Esophagus squamous epithelium (tissue), 5 donors: ENCODE measurements around the gene BNIP1. TPM values are rescaled to one million over a fixed set of nuclear protein-coding genes. Genes with fewer than 3 reads are reported as not detected.

ENCODE experiments used
- DNase-seq: peaks from one replicate; lab custom pipeline; 2025; lab: John Stamatoyannopoulos, UW
- H3K27ac ChIP-seq, 4 donors: fragments of 200-600 bp; sonication (generic); one replicate each; pipeline ENCODE4 v1.5.1; 2016 to 2019; ENCODE audit warnings: mild to moderate bottlenecking in 1 of 4
- H3K27me3 ChIP-seq, 4 donors: fragments of 200-600 bp; sonication (generic); 1 replicate in 3 of 4; 2 replicates in 1 of 4; pipeline versions ENCODE4 v1.5.1 to v1.6.0; 2017 to 2021; ENCODE audit warnings: antibody characterized with exemption in 1 of 4
- H3K36me3 ChIP-seq, 3 donors: fragments of 200-600 bp; sonication (generic); one replicate each; pipeline ENCODE4 v1.5.1; 2016 to 2019
- H3K4me1 ChIP-seq, 3 donors: fragments of 200-600 bp; sonication (generic); one replicate each; pipeline ENCODE4 v1.5.1; 2017 to 2019
- H3K4me3 ChIP-seq, 4 donors: fragments of 200-600 bp; sonication (generic); 1 replicate in 3 of 4; 2 replicates in 1 of 4; pipeline ENCODE4 v1.5.1; 2016 to 2019; ENCODE audit warnings: mild to moderate bottlenecking in 2 of 4, moderate library complexity in 1 of 4
- H3K9me3 ChIP-seq, 3 donors: fragments of 200-600 bp; sonication (generic); one replicate each; pipeline ENCODE4 v1.5.1; 2016 to 2019
- POLR2A ChIP-seq, 4 donors: fragments of 450-650 bp; IDR thresholded peaks; one replicate each; pipeline ENCODE4 v1.6.1; 2017; ENCODE audit warnings: antibody characterized with exemption in 4 of 4, mild to moderate bottlenecking in 4 of 4, moderate library complexity in 3 of 4
- WGBS, 2 donors: methylation state at CpG; one replicate each; pipeline ENCODE4 v1.1.5; 2018; 5-methylcytosine and 5-hydroxymethylcytosine counted together
- intact Hi-C: fragments of 100-400 bp; cut with DNase I; formaldehyde crosslinking; loops from one replicate; pipeline ENCODE4 v1.15.0; 2022
- total RNA-seq, 4 donors: library from RNA; depleted of rRNA; stranded (reverse); fragments of >200 nt; gene quantifications; one replicate each; pipeline ENCODE4 v1.1.0, GENCODE V29; 2016
- TF ChIP-seq, protein P1 (sequence below), 6 experiments: fragments of 450-650 bp in 4 of 6; fragments of 200-600 bp in 2 of 6; sonication (generic) in 2 of 6; IDR thresholded peaks; one replicate each; pipeline ENCODE4 v1.5.1; 2016 to 2019; ENCODE audit warnings: antibody characterized with exemption in 6 of 6, mild to moderate bottlenecking in 4 of 6, moderate library complexity in 4 of 6
- donor health status: DM: yes; HTN: yes; CAD: no.

The BNIP1 gene
- total RNA-seq, 4 donors from 2014 or later, result 5.2 to 12.4 (median 11.2) TPM

DNA sequence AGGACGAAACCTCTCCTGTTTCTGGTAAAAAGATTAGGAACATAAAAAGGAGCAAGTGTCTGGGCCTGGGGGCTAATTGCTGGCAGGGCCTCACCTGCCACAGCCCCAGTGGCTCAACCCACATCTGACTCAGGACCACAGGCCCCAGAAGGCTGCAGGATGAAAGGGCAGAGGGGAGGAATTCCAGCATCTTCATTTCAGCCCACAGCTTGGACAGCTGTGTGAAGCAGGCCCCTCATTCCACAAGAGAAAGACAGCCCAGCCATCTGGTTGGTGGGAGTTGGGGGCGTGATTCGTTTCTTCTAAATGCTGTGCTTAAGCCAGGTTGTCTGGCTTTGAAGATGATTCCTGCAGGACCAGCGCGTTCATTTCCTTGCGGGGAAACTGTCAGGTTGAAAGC, 61.6 kb downstream of the BNIP1 start:
- peaks cover 0 to 12% (median 0%) of the 10 kb centered on the region in 3 donors for H3K4me1 ChIP-seq
- DNase-seq, result no peak
- intact Hi-C loops, result no loop called here
- no peaks in the 10 kb centered on the region for H3K36me3 ChIP-seq
- 73 to 75% methylated on average over 4 to 6 of the region's 6 CpGs for WGBS, 2 donors
- H3K27me3 ChIP-seq, result peaks cover 0 to 87% (median 2%) of the 10 kb centered on the region in 4 donors
- H3K4me3 ChIP-seq, result no peak overlapping the region
- no peaks in the 10 kb centered on the region for H3K9me3 ChIP-seq
- no peak overlapping the region for H3K27ac ChIP-seq
- no peak for TF ChIP-seq POLR2A (IDR thresholded peaks at IDR 0.05)
- TF ChIP-seq, protein P1, sequence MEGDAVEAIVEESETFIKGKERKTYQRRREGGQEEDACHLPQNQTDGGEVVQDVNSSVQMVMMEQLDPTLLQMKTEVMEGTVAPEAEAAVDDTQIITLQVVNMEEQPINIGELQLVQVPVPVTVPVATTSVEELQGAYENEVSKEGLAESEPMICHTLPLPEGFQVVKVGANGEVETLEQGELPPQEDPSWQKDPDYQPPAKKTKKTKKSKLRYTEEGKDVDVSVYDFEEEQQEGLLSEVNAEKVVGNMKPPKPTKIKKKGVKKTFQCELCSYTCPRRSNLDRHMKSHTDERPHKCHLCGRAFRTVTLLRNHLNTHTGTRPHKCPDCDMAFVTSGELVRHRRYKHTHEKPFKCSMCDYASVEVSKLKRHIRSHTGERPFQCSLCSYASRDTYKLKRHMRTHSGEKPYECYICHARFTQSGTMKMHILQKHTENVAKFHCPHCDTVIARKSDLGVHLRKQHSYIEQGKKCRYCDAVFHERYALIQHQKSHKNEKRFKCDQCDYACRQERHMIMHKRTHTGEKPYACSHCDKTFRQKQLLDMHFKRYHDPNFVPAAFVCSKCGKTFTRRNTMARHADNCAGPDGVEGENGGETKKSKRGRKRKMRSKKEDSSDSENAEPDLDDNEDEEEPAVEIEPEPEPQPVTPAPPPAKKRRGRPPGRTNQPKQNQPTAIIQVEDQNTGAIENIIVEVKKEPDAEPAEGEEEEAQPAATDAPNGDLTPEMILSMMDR (IDR thresholded peaks at IDR 0.05), result no peak

DNA sequence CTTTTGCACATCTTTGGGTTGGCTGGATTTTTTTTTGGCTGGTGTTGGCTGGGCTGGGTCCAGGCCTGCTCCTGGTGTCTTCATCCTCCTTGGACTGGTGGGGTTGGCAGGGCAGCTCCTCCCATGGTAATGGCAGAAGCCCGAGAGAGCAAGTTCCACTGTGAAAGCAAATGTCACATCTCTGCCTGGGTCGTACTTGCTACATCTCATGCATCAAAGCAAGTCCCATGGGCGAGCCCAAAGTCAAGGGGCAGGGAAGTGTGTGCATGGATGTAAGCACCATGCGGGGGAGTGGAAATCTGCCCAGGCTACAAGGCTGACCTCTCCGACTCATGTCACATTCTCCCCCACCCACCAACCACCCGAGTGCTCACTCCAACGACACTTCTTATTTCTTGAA, 64.0 kb downstream of the BNIP1 start:
- 86 to 87% methylated on average over 6 of the region's 7 CpGs for WGBS, 2 donors

DNA sequence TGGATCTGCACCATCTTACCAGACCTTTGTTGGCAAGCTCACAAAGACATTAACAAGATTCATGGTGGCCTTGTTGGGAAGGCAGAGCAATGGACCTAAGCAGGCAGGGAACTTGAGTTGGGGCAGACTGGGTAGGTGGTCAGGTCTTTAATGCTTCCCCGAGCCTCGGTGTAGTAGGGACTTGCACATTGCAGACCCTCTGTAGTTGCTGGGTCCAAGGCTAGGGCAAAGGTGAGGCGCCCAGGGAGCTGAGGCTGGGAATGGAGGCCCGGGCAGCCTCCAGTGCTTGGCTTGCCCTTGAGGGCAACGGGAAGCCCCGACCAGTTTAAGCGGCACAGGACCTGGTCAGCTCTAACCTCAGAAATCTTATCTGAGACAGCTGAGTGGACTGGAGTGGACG, 66.5 kb downstream of the BNIP1 start:
- no peaks in the 10 kb centered on the region for H3K36me3 ChIP-seq
- no peak overlapping the region for H3K4me3 ChIP-seq
- H3K4me1 ChIP-seq, result no peaks in the 10 kb centered on the region
- DNase-seq, result no peak
- WGBS, 2 donors, result 89% methylated on average over 3 of the region's 8 CpGs; no CpG with 5 or more reads in 1 of the 2 donors
- H3K9me3 ChIP-seq, result no peaks in the 10 kb centered on the region
- intact Hi-C loops, result no loop called here
- peaks cover 0 to 70% (median 0%) of the 10 kb centered on the region in 4 donors for H3K27me3 ChIP-seq
- no peak overlapping the region for H3K27ac ChIP-seq
- TF ChIP-seq, protein P1 (IDR thresholded peaks at IDR 0.05), result no peak
- TF ChIP-seq POLR2A (IDR thresholded peaks at IDR 0.05), result no peak

More for the DNA sequence above, 64.0 kb downstream of the BNIP1 start:
- Histone ChIP-seq H3K9me3 (no peaks in the 10 kb centered on the region), H3K4me3 (no peak overlapping the region), H3K27ac (no peak overlapping the region), H3K4me1 (no peaks in the 10 kb centered on the region), H3K36me3 (no peaks in the 10 kb centered on the region), H3K27me3 (peaks cover 0 to 80% (median 2%) of the 10 kb centered on the region in 4 donors)
- intact Hi-C loops, result no loop called here
- DNase-seq, result no peak
- TF ChIP-seq, protein P1 (IDR thresholded peaks at IDR 0.05), result no peak
- TF ChIP-seq POLR2A (IDR thresholded peaks at IDR 0.05), result no peak

DNA sequence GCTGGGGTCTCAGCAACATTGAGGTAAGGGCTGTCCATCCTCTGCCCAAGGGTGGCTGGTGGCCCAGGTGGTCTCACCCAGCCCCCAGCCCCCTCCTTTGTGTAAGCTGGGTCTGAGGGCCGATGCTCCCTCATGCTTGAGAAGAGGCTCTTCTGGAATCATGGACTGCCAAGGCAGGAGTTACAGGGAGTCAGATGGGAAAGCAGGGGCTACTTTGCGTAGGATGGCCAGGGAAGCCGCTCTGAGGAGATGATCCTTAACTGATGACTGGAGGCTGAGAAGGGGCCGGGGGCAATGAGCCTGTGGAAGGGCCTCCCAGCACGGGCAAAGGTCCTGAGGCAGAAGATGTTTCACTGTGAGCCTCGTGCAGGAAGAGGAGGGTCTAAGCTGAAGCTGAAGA, 67.0 kb downstream of the BNIP1 start:
- H3K36me3 ChIP-seq, result no peaks in the 10 kb centered on the region
- no peaks in the 10 kb centered on the region for H3K4me1 ChIP-seq
- no peak for TF ChIP-seq POLR2A (IDR thresholded peaks at IDR 0.05)
- TF ChIP-seq, protein P1 (IDR thresholded peaks at IDR 0.05), result no peak
- 74 to 78% methylated on average over 3 to 4 of the region's 6 CpGs for WGBS, 2 donors
- no peak for DNase-seq
- H3K27ac ChIP-seq, result no peak overlapping the region
- H3K9me3 ChIP-seq, result no peaks in the 10 kb centered on the region
- H3K4me3 ChIP-seq, result no peak overlapping the region
- intact Hi-C loops, result no loop called here
- H3K27me3 ChIP-seq, result peaks cover 0 to 70% (median 0%) of the 10 kb centered on the region in 4 donors

DNA sequence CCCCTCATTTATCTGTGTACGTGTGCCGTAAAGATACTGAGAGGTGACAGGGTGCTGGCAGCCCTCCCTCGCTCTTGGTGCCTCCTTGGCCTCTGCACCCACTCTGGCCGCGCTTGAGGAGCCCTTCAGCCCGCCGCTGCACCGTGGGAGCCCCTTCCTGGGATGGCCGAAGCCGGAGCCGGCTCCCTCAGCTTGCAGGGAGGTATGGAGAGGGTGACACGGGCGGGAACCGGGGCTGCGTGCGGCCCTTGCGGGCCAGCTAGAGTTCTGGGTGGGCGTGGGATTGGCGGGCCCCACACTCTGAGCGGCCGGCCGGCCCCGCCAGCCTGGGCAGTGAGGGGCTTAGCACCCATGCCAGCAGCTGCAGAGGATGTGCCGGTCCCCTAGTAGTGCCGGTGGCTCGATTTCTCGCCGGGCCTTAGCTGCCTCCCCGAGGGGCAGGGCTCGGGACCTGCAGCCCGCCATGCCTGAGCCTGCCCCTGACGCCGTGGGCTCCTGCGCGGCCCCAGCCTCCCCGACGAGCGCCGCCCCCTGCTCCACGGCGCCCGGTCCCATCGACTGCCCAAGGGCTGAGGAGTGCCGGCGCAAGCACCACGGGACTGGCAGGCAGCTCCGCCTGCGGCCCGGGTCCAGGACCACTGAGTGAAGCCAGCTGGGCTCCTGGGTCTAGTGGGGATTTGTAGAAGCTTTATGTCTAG, 69.1 kb downstream of the BNIP1 start:
- Histone ChIP-seq H3K9me3 (no peaks in the 10 kb centered on the region), H3K36me3 (no peaks in the 10 kb centered on the region), H3K4me1 (no peaks in the 10 kb centered on the region), H3K4me3 (no peak overlapping the region), H3K27me3 (peaks cover 0 to 68% (median 0%) of the 10 kb centered on the region in 4 donors), H3K27ac (no peak overlapping the region)
- WGBS, 2 donors, result 70 to 100% methylated on average over 2 to 3 of the region's 49 CpGs
- TF ChIP-seq, protein P1 (IDR thresholded peaks at IDR 0.05), result no peak
- no peak for TF ChIP-seq POLR2A (IDR thresholded peaks at IDR 0.05)
- intact Hi-C loops, result no loop called here
- DNase-seq, result no peak
